GM08714 (cell line): ENCODE data around the gene CLCN2.
"Not testable (repeated sequence)": the region's sequence is repeated elsewhere in the genome, so short reads cannot be mapped to it uniquely, and the experiment has no call there.

ENCODE experiments used
- H3K4me3 ChIP-seq: fragments of 200-500 bp; sonication (Bioruptor generic); 2 replicates; pipeline ENCODE4 v1.5.1; 2014; ENCODE audit warnings: mild to moderate bottlenecking, low read length, inconsistent platforms
- ZNF274 ChIP-seq: IDR thresholded peaks from 2 replicates; pipeline ENCODE4 v1.6.1; 2012; ENCODE audit warnings: mild to moderate bottlenecking, low read depth, low read length

Gene CLCN2

GRCh38 chr3:184348057-184348382, 13.4 kb downstream of the CLCN2 start:
- TF ChIP-seq ZNF274: no peak
- H3K4me3 ChIP-seq: no peak overlapping the region

GRCh38 chr3:184347321-184348056, 13.9 kb downstream of the CLCN2 start:
- H3K4me3 ChIP-seq: no peak overlapping the region
- no peak for TF ChIP-seq ZNF274

GRCh38 chr3:184346480-184347190, 14.8 kb downstream of the CLCN2 start:
- no peak overlapping the region for H3K4me3 ChIP-seq
- TF ChIP-seq ZNF274: no peak

DNA sequence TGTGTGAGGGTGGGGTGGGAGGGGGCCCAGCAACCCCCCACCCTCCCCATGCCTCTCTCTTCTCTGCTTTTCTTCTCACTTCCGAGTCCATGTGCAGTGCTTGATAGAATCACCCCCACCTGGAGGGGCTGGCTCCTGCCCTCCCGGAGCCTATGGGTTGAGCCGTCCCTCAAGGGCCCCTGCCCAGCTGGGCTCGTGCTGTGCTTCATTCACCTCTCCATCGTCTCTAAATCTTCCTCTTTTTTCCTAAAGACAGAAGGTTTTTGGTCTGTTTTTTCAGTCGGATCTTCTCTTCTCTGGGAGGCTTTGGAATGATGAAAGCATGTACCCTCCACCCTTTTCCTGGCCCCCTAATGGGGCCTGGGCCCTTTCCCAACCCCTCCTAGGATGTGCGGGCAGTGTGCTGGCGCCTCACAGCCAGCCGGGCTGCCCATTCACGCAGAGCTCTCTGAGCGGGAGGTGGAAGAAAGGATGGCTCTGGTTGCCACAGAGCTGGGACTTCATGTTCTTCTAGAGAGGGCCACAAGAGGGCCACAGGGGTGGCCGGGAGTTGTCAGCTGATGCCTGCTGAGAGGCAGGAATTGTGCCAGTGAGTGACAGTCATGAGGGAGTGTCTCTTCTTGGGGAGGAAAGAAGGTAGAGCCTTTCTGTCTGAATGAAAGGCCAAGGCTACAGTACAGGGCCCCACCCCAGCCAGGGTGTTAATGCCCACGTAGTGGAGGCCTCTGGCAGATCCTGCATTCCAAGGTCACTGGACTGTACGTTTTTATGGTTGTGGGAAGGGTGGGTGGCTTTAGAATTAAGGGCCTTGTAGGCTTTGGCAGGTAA, 15.9 kb downstream of the CLCN2 start:
- TF ChIP-seq ZNF274: no peak
- no peak overlapping the region for H3K4me3 ChIP-seq

DNA sequence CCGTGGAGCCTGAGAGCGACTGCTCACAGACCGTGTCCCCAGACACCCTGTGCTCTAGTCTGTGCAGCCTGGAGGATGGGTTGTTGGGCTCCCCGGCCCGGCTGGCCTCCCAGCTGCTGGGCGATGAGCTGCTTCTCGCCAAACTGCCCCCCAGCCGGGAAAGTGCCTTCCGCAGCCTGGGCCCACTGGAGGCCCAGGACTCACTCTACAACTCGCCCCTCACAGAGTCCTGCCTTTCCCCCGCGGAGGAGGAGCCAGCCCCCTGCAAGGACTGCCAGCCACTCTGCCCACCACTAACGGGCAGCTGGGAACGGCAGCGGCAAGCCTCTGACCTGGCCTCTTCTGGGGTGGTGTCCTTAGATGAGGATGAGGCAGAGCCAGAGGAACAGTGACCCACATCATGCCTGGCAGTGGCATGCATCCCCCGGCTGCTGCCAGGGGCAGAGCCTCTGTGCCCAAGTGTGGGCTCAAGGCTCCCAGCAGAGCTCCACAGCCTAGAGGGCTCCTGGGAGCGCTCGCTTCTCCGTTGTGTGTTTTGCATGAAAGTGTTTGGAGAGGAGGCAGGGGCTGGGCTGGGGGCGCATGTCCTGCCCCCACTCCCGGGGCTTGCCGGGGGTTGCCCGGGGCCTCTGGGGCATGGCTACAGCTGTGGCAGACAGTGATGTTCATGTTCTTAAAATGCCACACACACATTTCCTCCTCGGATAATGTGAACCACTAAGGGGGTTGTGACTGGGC, 16.7 kb downstream of the CLCN2 start:
- no peak for TF ChIP-seq ZNF274
- no peak overlapping the region for H3K4me3 ChIP-seq

DNA sequence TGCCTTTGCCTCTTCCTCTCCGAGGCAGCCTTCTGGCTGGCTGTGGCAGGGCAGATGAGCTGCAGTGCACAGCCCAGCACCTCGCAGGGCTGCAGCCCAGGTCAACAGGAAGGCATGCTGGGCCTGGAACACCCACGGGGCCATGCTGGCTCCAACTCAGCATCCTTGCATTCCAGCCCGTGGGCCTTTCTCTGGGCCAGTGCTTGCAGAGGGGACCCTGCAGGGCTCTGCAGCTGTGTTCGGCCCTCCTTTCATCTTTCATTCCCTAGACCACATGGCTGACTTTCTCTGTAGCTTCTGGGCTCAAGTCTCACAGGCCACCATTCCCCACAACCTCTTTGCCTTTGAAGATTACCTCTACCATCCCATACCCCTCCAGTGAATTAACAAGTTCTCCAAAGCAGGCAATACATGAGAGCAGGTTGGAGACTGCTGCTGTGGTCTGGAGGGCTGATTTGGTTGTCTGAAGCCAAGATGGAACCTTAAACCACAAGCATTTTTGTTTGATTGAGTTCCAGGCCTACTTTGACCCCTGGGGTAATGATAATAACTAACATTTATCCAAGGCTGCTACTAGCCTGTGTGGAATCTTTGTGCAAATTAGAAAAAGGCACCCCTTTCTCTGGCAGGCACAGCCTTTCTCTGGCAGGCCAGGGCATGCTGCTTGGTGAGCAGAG, 18.1 kb downstream of the CLCN2 start:
- H3K4me3 ChIP-seq: no peak overlapping the region
- no peak for TF ChIP-seq ZNF274

- TF ChIP-seq ZNF274: no peak
- H3K4me3 ChIP-seq: no peak overlapping the region
These were observed 19.5 kb downstream of the CLCN2 start for GRCh38 chr3:184341925-184342324.

- H3K4me3 ChIP-seq: not testable (repeated sequence)
These were observed 21.8 kb downstream of the CLCN2 start for GRCh38 chr3:184339451-184340135.

- no peak overlapping the region for H3K4me3 ChIP-seq
- no peak for TF ChIP-seq ZNF274
These were observed 22.4 kb downstream of the CLCN2 start for GRCh38 chr3:184339001-184339400.

DNA sequence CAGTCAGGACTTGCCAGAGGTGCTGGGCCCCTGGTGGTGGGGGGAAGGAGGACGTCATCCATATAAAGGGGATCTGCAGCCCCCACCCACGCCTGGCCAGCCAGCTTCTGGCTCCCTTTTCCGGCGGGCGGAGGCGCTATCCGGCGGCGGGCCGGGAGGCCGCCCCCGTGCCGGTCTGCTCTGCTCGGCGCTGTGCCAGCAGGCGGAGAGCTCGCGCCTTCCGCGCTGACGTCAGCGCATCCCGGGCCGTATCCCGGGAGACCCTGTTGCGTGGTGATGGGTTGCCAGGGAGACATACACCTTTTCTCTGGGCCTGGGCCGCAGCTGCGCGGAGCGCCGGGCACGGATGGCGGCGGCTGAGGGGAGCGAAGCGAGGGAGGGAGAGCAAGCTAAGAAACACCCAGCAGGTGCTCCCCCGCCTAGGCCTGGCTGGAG, 22.9 kb downstream of the CLCN2 start:
- H3K4me3 ChIP-seq: no peak overlapping the region

GRCh38 chr3:184337981-184338380, 23.4 kb downstream of the CLCN2 start:
- H3K4me3 ChIP-seq: no peak overlapping the region
- TF ChIP-seq ZNF274: no peak

More for the DNA sequence above, 22.9 kb downstream of the CLCN2 start:
- no peak for TF ChIP-seq ZNF274

GRCh38 chr3:184337399-184337714, 24.0 kb downstream of the CLCN2 start, which contains the start of gene FAM131A:
Gene FAM131A (plus strand): TSS chr3:184337600. CDS start chr3:184337631, 31 bp downstream.
- no peak for TF ChIP-seq ZNF274
- H3K4me3 ChIP-seq: peak within 1 kb of the TSS; percentile 63; the same call in 1 of the 2 replicates

DNA sequence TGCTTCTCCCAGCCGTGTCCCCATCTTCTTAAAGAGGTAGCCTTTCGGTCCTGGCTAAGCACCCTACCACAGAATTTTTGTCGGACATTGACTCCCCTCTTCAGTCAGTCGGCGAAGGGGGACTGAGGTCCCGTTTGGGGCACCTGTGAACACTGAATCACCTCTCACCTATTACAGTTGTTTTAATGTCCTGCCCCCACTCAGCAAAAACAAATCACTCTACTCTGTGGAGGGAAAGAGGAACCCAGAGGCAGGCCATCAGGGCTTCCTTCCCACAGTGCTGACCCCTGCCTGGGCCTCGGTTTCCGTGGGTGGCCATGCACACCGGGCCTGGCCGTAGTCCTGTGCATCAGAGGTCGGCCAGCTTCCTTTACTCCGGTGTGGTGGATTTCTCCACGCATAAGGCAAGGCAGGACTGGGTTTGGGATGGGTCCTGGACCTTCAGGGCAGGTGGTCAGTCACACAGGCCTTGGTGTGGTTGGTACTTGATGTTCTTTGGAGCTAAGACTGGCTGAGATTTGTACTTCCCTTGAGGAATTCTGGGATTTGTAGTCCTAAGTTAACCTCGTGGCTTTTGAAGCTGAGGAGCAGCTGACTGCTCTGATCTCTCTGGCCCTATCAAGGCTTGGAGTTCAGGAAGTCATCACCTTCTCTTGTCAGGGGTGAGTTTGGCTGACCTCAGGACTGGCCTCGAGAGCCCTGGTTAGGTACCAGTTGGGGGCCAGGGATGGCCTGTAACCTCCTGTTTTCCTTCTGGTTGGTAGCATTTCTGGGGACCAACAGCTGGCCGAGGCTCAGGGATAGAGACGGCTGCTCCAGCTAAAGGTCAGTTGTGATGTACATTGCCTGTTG, 24.6 kb downstream of the CLCN2 start:
- H3K4me3 ChIP-seq: peak overlapping the region; percentile 63; the same call in 1 of the 2 replicates
- no peak for TF ChIP-seq ZNF274
